ENCODE data around the gene OARD1.
"Not testable (repeated sequence)": the region's sequence is repeated elsewhere in the genome, so short reads cannot be mapped to it uniquely, and the experiment has no call there.

OARD1 gene, protein sequence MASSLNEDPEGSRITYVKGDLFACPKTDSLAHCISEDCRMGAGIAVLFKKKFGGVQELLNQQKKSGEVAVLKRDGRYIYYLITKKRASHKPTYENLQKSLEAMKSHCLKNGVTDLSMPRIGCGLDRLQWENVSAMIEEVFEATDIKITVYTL

GRCh38 chr6:41071923-41072835 lies at the start of gene OARD1:
Gene OARD1 (minus strand): TSS chr6:41072356. CDS start chr6:41071634, 722 bp downstream.
- DNase-seq (ENCODE audit: insufficient read length, low spot score) (peak; percentile 79), FAIRE-seq (peak; percentile 98)
- TF ChIP-seq POLR2A (IDR thresholded peaks at IDR 0.05; ENCODE audit: low read depth, low read length), result peak; percentile 23; the same call in 1 of the 2 replicates

GRCh38 chr6:41120058-41120457 lies 47.9 kb upstream of the OARD1 start:
- TF ChIP-seq POLR2A (IDR thresholded peaks at IDR 0.05; ENCODE audit: low read depth, low read length), result no peak
- no peak for FAIRE-seq
- no peak for DNase-seq (ENCODE audit: insufficient read length, low spot score)

DNA sequence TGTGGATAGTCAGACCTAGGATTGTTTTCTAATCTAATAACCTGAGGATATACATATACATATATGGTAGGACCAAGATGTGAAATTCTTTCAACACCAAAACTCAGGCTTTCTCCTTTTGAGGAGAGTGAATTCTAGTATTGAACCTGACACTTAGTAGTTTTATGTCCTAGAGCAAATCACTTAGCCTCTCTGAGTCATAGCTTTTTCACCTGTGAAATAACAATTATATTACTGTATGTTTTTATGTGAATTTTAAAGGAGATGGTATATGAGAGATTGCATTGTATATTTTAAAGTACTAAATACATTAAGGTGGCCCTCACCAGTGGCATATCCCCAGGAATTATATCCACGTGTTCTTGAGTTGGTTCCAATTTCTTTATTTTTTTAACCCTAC lies 47.4 kb upstream of the OARD1 start:
- DNase-seq (ENCODE audit: insufficient read length, low spot score), result no peak
- no peak for TF ChIP-seq POLR2A (IDR thresholded peaks at IDR 0.05; ENCODE audit: low read depth, low read length)
- FAIRE-seq, result no peak

GRCh38 chr6:41115027-41115426 lies 42.9 kb upstream of the OARD1 start:
- not testable (repeated sequence) for FAIRE-seq; DNase-seq (ENCODE audit: insufficient read length, low spot score)

DNA sequence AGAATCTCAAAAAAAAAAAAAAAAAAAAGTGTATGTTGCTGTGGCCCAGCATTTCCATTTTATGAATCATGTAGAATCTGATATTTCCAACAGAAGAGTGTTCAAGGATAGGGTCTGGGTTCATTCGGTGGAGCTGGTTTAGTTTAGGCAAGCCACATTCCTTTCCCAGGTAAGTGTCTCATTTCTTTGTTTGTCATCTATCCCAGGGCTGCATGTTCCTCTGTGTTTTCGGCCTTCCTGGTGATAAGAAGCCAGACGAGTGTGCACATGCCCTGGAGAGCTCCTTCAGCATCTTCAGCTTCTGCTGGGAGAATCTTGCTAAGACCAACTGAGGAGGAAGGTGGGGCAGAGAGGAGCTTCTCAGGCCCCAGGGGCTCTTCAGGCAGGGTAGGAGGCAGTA lies 38.9 kb upstream of the OARD1 start:
- DNase-seq (ENCODE audit: insufficient read length, low spot score) (no peak), FAIRE-seq (no peak)
- TF ChIP-seq POLR2A (IDR thresholded peaks at IDR 0.05; ENCODE audit: low read depth, low read length), result no peak

DNA sequence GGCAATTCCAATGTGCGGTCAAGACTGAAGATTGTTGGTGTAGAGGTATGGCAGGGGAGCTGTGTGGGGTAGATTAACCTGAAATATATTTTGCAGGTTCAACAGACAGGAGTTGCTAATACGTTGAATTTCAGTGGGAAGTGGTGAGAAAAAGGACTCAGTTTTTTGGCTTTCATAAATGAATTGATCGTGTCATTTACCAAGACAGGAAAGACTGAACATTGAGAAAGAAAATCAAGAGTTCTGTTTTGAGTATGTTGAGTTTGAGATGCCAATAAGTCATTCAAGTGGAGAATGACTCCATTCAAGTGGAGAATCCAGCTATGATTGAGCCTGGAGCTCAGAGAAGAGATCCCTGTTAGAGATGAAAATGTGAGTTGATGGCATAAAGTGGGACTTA lies 31.7 kb upstream of the OARD1 start:
- no peak for TF ChIP-seq POLR2A (IDR thresholded peaks at IDR 0.05; ENCODE audit: low read depth, low read length)
- DNase-seq (ENCODE audit: insufficient read length, low spot score) (no peak), FAIRE-seq (no peak)

- FAIRE-seq, result no peak
- DNase-seq (ENCODE audit: insufficient read length, low spot score), result no peak
These were observed 28.7 kb upstream of the OARD1 start for GRCh38 chr6:41100871-41101287.

GRCh38 chr6:41098366-41098765 lies 26.2 kb upstream of the OARD1 start:
- DNase-seq (ENCODE audit: insufficient read length, low spot score) (no peak), FAIRE-seq (no peak)
- no peak for TF ChIP-seq POLR2A (IDR thresholded peaks at IDR 0.05; ENCODE audit: low read depth, low read length)

More at GRCh38 chr6:41100871-41101287, 28.7 kb upstream of the OARD1 start:
- no peak for TF ChIP-seq POLR2A (IDR thresholded peaks at IDR 0.05; ENCODE audit: low read depth, low read length)

DNA sequence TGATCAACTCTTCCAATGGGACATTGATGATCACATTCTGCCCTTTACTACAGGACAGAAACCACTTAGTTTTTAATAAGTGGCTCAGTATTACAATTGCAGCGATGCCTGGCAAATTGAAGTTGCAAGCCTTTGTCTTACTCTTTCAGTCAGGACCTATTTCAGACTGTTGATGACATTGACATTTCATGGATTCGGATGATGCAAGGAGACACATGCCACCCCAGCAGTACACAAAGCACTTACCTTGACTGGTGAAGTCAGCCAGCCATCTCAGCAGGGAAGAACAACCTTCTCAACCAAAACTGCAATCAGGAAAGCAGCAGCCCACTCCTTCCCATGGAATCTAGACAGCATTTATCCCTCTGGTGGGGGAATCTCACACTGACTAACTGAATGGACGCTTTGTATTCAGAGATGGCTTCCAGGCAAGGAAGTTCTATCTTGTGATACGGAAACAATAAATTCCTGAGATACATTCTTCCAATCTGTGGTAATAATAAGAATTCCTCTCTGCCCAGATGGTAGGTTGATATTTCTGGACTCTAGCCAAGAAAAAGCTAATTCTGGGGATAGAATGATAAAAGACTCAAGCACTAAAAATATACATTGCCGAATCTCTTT lies 25.4 kb upstream of the OARD1 start:
- DNase-seq (ENCODE audit: insufficient read length, low spot score) (no peak), FAIRE-seq (no peak)
- no peak for TF ChIP-seq POLR2A (IDR thresholded peaks at IDR 0.05; ENCODE audit: low read depth, low read length)

DNA sequence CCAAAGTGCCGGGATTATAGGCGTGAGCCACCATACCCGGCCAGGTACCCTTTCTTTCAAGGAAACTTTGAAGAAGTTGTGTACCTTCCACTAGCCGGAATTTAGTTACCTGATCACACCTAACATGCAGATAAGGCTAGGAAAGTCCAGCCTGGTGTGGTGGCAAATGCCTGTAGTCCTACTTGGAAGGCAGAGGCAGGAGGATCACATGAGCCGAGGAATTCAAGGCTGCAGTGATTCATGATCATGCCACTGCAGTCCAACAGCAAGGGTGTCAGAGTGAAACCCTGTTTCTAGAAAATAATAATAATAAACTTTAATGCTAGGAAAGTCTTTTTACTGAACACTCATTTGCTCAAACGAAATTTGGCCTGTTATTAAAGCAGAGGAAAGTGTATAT lies 21.6 kb upstream of the OARD1 start:
- no peak for DNase-seq (ENCODE audit: insufficient read length, low spot score)
- TF ChIP-seq POLR2A (IDR thresholded peaks at IDR 0.05; ENCODE audit: low read depth, low read length), result no peak
- FAIRE-seq, result no peak

GRCh38 chr6:41092421-41093140 lies 20.4 kb upstream of the OARD1 start:
- no peak for DNase-seq (ENCODE audit: insufficient read length, low spot score)
- no peak for FAIRE-seq

DNA sequence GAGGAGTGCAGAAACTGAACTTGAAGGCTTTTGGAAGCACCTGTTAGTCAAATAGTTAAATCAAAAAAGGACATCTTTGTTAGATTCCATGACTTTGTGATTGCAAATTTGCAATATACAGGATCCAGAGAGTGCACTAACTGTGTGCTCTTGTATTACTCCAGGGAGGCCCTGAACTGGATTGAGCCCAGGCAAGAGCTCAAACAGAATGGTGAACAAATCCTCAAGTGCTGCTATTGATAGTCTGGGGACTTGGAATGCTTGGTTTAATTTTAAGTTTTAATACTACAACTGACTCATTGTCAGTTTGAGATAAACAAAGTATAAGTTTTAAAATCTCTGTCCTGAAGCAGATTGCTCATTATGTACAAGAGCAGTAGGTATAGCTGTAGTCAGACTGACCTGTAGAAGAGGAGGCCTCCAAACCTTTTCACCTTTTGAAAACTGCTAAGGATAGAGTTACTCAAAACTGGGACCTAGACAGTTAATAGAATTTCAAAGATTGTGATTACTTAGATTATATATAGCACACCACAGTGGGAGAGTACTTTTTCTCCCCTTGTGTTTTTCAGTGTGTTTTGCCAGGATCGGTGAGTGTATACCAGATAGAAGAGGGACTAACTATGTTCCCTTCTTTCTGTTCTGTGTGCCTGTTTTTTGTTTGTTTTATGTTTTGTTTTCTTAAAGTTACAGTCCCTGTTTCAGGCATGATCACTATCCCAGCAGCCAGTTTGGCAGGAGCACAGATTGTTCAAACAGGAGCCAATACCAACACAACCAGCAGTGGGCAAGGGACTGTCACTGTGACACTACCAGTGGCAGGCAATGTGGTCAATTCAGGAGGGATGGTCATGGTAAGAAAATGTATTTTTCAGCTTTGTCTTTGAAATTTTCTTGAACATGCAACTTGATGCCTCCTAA lies 18.9 kb upstream of the OARD1 start:
- DNase-seq (ENCODE audit: insufficient read length, low spot score) (no peak), FAIRE-seq (no peak)
- TF ChIP-seq POLR2A (IDR thresholded peaks at IDR 0.05; ENCODE audit: low read depth, low read length), result no peak

More at GRCh38 chr6:41092421-41093140, 20.4 kb upstream of the OARD1 start:
- TF ChIP-seq POLR2A (IDR thresholded peaks at IDR 0.05; ENCODE audit: low read depth, low read length), result no peak

GRCh38 chr6:41088451-41088850 lies 16.3 kb upstream of the OARD1 start:
- no peak for TF ChIP-seq POLR2A (IDR thresholded peaks at IDR 0.05; ENCODE audit: low read depth, low read length)
- DNase-seq (ENCODE audit: insufficient read length, low spot score) (no peak), FAIRE-seq (no peak)

Measured in H54 (cell line).